GM19395 (cell line): ENCODE measurements around the gene GALNT2.

Experiments used
- ATAC-seq: cut with Tn5 transposase; IDR thresholded peaks from one replicate; pipeline ENCODE4 v1.9.1; 2021; ENCODE audit warnings: mild to moderate bottlenecking, moderate library complexity; ENCODE audit not compliant: unreplicated experiment

The GALNT2 gene

DNA sequence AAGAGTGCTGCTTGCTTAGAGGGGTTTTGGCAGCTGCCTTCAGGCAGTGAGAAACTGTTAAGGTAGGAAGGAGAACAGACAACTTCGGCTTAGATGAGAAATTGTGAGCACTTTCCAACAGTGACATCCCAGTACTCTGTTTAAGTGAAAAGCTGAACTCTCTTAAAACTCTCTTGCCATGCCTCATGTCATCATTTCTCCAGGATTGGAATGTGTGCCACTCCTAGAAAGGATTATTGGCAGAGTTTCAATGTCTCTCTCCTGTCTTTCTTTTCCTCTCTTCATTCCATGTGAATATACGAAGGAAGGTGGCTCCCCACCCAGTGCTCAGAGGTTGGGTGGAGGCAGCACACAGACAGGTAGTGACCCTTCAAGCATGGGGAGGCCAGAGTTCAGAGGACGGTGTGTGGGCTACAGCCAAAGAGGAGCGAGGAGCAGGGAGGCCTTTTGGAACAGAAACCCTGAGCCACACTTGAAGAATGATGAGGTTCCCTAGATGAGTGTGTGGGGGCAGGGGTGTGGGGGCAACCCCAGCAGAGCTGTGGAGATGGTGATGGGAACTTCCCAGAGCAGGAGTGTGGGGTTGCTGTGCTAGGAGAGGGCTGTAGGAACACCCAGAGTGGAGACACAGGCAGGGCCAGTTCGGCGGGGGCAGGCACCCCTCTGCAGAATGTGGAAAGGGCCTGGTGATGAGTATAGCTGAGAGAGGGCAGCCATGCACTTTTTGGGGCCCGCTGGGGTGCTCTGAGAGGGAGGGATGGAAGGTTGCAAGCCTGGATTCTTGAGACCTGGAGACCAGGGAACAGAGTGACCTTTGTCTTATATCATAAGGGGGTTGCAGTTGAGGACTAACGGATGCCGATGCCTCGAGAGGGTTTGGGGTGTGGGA lies 58.8 kb downstream of the GALNT2 start:
- no peak for ATAC-seq

DNA sequence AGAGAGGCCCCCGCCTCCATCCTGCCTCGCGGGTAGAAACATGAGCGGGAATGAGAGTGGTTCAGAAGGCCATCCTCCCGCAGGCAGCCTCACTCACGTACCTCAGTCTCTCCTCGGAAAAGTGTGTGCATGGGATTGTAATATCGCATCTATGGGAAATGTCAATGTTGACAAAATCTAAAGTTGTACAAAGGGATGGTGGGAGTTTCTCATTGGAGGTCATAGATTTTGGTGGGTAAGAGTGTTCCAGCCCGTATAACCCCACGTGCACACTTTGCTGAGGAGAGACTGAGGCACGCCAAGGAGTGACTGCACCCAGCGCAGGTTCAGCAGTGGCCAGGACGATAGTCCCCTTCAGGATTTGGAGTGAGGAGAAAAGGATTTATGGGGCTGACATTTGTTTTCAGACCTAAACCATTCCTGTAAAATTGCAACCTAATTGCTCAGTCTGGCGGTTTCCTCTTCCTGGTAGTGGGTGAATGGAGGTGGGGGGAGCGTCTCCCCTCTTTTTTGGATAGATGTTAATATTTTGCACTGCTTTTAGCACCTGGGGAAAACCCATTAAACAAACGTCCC lies 59.6 kb downstream of the GALNT2 start:
- ATAC-seq = no peak

DNA sequence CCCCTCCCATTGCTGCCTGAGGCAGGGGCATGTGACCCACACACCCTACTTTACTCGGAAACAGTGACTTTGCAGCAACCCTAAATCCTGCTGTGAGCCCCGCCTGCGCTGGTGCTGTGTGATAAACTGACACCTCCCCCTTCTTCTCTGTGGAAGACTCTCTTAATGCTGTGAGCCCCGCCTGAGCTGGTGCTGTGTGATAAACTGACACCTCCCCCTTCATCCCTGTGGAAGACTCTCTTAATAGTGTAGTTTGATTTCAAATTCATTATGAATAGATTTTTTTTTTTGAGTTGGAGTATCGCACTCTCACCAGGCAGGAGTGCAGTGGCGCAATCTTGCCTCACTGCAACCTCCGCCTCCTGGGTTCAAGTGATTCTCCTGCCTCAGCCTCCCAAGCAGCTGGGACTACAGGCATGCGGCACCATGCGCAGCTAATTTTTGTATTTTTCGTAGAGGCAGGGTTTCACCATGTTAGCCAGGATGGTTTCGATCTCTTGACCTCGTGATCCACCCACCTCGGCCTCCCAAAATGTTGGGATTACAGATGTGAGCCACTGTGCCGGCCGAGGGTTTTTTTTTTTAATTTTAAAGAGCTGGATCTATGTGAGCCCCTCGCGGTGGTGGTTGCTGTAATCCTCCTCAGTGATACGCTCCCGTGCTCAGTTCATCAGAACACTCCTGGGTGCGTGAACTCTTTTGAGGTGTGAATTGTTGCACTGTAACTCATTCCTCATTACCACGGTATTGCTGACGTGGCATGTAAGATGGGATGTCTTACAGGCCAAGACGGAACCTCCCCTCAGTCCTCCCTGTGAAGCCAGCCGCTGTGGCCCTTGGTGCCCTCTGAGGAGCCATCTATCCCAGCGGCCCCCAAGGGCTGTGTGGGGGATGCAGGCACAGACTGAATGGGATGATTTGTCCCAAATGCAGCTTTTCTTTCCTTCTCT lies 60.3 kb downstream of the GALNT2 start:
- no peak for ATAC-seq

- no peak for ATAC-seq
These were observed 61.7 kb downstream of the GALNT2 start for GRCh38 chr1:230128569-230129285.

DNA sequence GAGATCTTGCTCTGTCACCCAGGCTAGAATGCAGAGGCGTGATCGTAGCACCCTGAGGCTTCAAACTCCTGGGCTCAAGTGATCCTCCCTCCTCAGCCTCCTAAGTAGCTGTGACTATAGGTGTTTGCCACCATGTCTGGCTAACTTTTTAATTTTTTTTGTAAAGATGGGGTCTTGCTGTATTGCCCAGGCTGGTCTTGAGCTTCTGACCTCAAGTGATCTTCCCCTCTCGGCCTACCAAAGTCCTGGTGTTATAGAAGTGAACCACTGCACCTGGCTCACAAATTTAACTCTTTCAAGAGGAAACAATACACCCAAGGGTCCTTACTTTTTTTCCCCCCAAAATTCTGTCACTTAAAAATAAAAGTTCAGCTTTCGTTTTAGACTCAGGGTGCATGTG lies 62.3 kb downstream of the GALNT2 start:
- no peak for ATAC-seq

DNA sequence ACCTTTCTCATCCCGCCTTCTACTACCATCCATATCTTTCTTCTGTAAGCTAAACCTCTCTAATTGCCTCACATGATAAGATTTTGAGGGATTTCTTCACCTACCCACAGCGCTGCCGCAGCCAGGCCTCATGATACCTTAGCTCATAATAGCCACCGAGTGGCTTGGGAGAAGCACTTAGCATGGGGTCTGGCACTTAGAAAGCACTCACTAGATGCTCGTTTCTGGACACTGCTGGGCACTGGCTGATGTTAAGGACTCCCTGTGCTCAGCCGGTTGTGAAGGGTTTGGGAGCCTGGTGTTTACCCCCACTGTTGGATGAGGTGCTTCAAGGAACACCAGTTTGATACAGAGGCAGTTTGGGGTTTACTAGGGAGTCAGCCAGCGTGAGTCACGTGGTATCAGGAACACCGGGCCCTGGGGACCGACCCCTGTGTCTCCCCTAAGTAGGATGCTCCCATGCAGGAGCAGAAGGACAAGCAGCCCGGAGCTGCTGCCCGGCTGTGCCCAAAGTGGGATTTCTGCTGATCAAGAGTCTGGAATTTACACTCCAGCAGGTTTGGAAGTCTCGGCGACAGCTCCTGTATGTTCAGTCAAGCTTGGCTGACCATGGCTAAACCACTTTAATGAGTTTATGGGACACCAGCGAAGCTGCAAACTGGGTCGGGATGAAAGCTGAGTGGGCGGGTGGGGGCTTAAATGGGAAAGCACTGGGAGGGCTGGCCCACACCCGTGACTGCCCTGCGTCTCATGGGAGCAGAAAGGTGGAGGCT lies 63.3 kb downstream of the GALNT2 start:
- no peak for ATAC-seq

GRCh38 chr1:230131457-230131856 lies 64.4 kb downstream of the GALNT2 start:
- no peak for ATAC-seq

GRCh38 chr1:230132758-230133157 lies 65.7 kb downstream of the GALNT2 start:
- no peak for ATAC-seq

DNA sequence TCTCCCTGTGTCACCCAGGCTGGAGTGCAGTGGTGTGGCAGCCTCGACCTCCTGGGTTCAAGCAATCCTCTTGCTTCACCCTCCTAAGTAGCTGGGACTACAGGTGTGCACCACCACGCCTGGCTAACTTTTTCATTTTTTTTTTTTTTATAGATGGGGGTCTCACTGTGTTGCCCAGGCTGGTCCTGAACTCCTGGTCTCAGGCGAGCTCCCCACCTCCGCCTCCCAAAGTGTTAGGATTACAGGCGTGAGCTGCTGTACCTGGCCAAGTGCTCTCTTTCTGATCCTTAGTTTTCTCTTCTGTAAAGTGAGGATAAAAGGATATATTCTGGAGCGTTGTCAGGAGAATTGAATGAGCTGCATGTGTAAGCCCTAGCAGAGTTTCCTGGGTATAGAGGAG lies 68.7 kb downstream of the GALNT2 start:
- ATAC-seq = no peak

GRCh38 chr1:230136453-230137336 lies 69.7 kb downstream of the GALNT2 start:
- no peak for ATAC-seq

DNA sequence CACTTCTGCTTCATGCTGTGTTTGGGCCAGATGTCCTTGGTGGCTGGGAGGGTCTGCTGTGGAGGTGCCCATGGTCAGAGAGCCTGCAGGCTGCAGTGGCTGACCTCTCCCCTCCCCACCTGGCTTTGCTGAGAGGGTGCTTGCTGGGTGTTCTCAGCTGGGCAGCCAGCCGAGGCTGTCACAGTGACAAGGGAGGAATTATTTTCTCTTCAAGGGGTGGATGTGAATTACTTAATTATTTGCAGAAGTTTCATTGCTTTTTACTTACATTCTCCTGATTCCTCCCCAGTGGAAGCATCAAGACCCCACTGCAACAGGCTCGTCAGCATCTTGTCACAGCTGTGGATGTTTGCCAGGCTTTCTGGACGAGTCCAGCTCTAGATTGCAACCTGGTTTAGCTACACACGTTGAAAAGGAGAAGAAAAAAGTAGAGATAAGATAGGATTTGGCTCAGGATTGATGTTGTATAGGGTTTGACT lies 70.3 kb downstream of the GALNT2 start:
- no peak for ATAC-seq

- no peak for ATAC-seq
These were observed 71.7 kb downstream of the GALNT2 start for GRCh38 chr1:230138561-230139239.

- ATAC-seq = no peak
These were observed 72.3 kb downstream of the GALNT2 start for GRCh38 chr1:230139315-230139714.

DNA sequence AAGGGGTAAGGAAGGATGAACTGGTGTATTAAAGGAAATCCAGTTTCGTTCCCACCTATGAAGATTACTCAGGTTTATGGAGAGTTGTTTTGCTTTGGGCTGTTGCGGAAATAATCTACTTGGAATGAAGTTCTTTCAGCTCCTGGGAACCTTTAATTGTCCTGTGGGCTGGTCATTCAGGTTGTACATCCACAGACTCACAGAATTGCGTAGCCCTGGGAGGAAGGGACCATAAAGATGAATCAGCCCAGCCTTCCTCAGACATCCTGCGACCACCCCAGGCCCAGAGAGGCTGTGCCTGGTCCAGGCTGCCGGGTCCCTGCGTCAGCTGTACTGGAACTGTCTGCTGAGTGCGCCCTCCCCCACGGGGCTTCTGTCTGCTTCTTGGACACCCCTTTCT lies 72.7 kb downstream of the GALNT2 start:
- no peak for ATAC-seq

- ATAC-seq = no peak
These were observed 73.4 kb downstream of the GALNT2 start for GRCh38 chr1:230140221-230141020.

DNA sequence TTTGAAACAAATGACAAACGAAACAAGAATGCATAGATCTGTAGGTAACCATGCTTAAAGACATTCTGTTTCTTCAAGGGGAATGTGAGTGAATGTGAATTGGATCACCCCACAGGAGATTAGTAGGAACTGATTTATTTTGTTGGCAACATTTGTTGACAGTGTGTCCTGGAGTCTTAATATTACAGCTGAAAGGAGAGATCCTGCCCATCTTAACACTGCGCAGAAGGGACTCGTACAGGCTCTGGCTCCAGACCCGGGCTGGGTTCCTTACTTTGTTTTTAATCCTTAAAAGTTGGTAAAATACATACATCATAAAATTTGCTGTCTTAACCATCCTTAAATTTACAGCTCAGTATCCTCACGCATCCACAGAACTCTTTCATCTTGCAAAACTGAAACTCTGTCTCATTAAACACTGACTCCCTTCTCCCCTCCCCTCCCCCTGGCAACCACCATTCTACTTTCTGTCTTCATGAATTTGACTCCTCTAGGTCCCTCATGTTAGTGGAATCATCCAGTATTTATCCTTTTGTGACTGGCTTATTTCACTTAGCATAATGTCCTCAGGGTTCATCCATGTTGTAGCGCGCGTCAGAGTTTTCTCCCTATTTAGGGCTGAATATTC lies 74.1 kb downstream of the GALNT2 start:
- ATAC-seq = no peak
